ENCODE data around the gene KCNQ2.
A peak's percentile ranks its signal among the peaks of the same experiment; 100 is the strongest.

The KCNQ2 gene

GRCh38 chr20:63459070-63459380, 13.4 kb downstream of the KCNQ2 start:
- Histone ChIP-seq H2BK5ac (ENCODE audit: low read length) (no peak overlapping the region), H3K27me3 (ENCODE audit: insufficient read depth, low read length, poor library complexity) (no peaks in the 10 kb centered on the region), H2AK5ac (ENCODE audit: low read length) (no peak overlapping the region), H3K79me2 (ENCODE audit: control insufficient read depth, insufficient read depth, low read length) (peaks cover 6% of the 10 kb centered on the region), H3K36me3 (ENCODE audit: control insufficient read depth, insufficient read depth, low read length) (no peaks in the 10 kb centered on the region), H3K9ac (ENCODE audit: low read length) (no peak overlapping the region), H3K4ac (ENCODE audit: low read depth, low read length) (no peak overlapping the region), H3K18ac (ENCODE audit: low read length) (no peak overlapping the region), H3K56ac (ENCODE audit: low read length) (no peak overlapping the region), H3K79me1 (ENCODE audit: low read length) (peaks cover 13% of the 10 kb centered on the region), H3K4me2 (ENCODE audit: low read length) (no peak overlapping the region), H3K4me3 (ENCODE audit: low read length) (no peak overlapping the region), H3K4me1 (ENCODE audit: control insufficient read depth, low read depth, low read length) (peaks cover 9% of the 10 kb centered on the region), H4K8ac (ENCODE audit: low read depth, low read length) (no peak overlapping the region), H3K27ac (ENCODE audit: low read depth, low read length) (no peak overlapping the region), H2BK15ac (replicated peaks; ENCODE audit: low read depth) (no peak overlapping the region), H3K23ac (ENCODE audit: low read length) (no peak overlapping the region), H4K5ac (ENCODE audit: low read length) (no peak overlapping the region), H2BK120ac (ENCODE audit: low read depth, low read length) (no peak overlapping the region)
- DNase-seq: no peak
- WGBS (ENCODE audit: extremely low coverage, insufficient coverage, low lambda C conversion rate): no CpG with 5 or more reads among the region's 17 CpGs

- Histone ChIP-seq H3K4me2 (ENCODE audit: low read length) (no peak overlapping the region), H3K27me3 (ENCODE audit: insufficient read depth, low read length, poor library complexity) (no peaks in the 10 kb centered on the region), H3K9ac (ENCODE audit: low read length) (no peak overlapping the region), H2BK15ac (replicated peaks; ENCODE audit: low read depth) (no peak overlapping the region), H3K4me3 (ENCODE audit: low read length) (no peak overlapping the region), H3K4me1 (ENCODE audit: control insufficient read depth, low read depth, low read length) (peaks cover 9% of the 10 kb centered on the region), H3K18ac (ENCODE audit: low read length) (no peak overlapping the region), H3K36me3 (ENCODE audit: control insufficient read depth, insufficient read depth, low read length) (no peaks in the 10 kb centered on the region), H4K8ac (ENCODE audit: low read depth, low read length) (no peak overlapping the region), H4K5ac (ENCODE audit: low read length) (no peak overlapping the region), H2BK5ac (ENCODE audit: low read length) (no peak overlapping the region), H3K79me1 (ENCODE audit: low read length) (peaks cover 13% of the 10 kb centered on the region), H3K27ac (ENCODE audit: low read depth, low read length) (no peak overlapping the region), H3K56ac (ENCODE audit: low read length) (no peak overlapping the region), H2BK120ac (ENCODE audit: low read depth, low read length) (no peak overlapping the region), H3K79me2 (ENCODE audit: control insufficient read depth, insufficient read depth, low read length) (peaks cover 6% of the 10 kb centered on the region), H3K4ac (ENCODE audit: low read depth, low read length) (no peak overlapping the region), H3K23ac (ENCODE audit: low read length) (no peak overlapping the region), H2AK5ac (ENCODE audit: low read length) (no peak overlapping the region)
- WGBS (ENCODE audit: extremely low coverage, insufficient coverage, low lambda C conversion rate): no CpG with 5 or more reads among the region's 36 CpGs
- no peak for DNase-seq
Measured at GRCh38 chr20:63458170-63459069, 14.0 kb downstream of the KCNQ2 start.

GRCh38 chr20:63457737-63458136, 14.7 kb downstream of the KCNQ2 start:
- no peak overlapping the region for H3K4ac ChIP-seq (ENCODE audit: low read depth, low read length)
- no peak overlapping the region for H3K27ac ChIP-seq (ENCODE audit: low read depth, low read length)
- no peak overlapping the region for H3K23ac ChIP-seq (ENCODE audit: low read length)
- no peak overlapping the region for H4K5ac ChIP-seq (ENCODE audit: low read length)
- no peak overlapping the region for H3K9ac ChIP-seq (ENCODE audit: low read length)
- H3K18ac ChIP-seq (ENCODE audit: low read length): no peak overlapping the region
- no peak overlapping the region for H2BK15ac ChIP-seq (replicated peaks; ENCODE audit: low read depth)
- no peak overlapping the region for H3K4me3 ChIP-seq (ENCODE audit: low read length)
- H3K4me2 ChIP-seq (ENCODE audit: low read length): no peak overlapping the region
- no peak for DNase-seq
- H3K79me2 ChIP-seq (ENCODE audit: control insufficient read depth, insufficient read depth, low read length): peaks cover 6% of the 10 kb centered on the region
- no peaks in the 10 kb centered on the region for H3K36me3 ChIP-seq (ENCODE audit: control insufficient read depth, insufficient read depth, low read length)
- no peaks in the 10 kb centered on the region for H3K27me3 ChIP-seq (ENCODE audit: insufficient read depth, low read length, poor library complexity)
- no CpG with 5 or more reads among the region's 17 CpGs for WGBS (ENCODE audit: extremely low coverage, insufficient coverage, low lambda C conversion rate)
- no peak overlapping the region for H2BK5ac ChIP-seq (ENCODE audit: low read length)
- H3K56ac ChIP-seq (ENCODE audit: low read length): no peak overlapping the region
- H4K8ac ChIP-seq (ENCODE audit: low read depth, low read length): no peak overlapping the region
- no peak overlapping the region for H2AK5ac ChIP-seq (ENCODE audit: low read length)
- no peak overlapping the region for H2BK120ac ChIP-seq (ENCODE audit: low read depth, low read length)
- peaks cover 13% of the 10 kb centered on the region for H3K79me1 ChIP-seq (ENCODE audit: low read length)
- peaks cover 9% of the 10 kb centered on the region for H3K4me1 ChIP-seq (ENCODE audit: control insufficient read depth, low read depth, low read length)

GRCh38 chr20:63456429-63457284, 15.8 kb downstream of the KCNQ2 start:
- Histone ChIP-seq H3K27me3 (ENCODE audit: insufficient read depth, low read length, poor library complexity) (no peaks in the 10 kb centered on the region), H4K5ac (ENCODE audit: low read length) (no peak overlapping the region)
- WGBS (ENCODE audit: extremely low coverage, insufficient coverage, low lambda C conversion rate): no CpG with 5 or more reads among the region's 40 CpGs

GRCh38 chr20:63455568-63455859, 16.9 kb downstream of the KCNQ2 start:
- no peak overlapping the region for H3K4me2 ChIP-seq (ENCODE audit: low read length)
- peaks cover 4% of the 10 kb centered on the region for H3K79me2 ChIP-seq (ENCODE audit: control insufficient read depth, insufficient read depth, low read length)
- no peak overlapping the region for H3K27ac ChIP-seq (ENCODE audit: low read depth, low read length)
- H4K8ac ChIP-seq (ENCODE audit: low read depth, low read length): no peak overlapping the region
- no peak overlapping the region for H3K9ac ChIP-seq (ENCODE audit: low read length)
- H3K56ac ChIP-seq (ENCODE audit: low read length): peak overlapping the region; percentile 56
- H3K4ac ChIP-seq (ENCODE audit: low read depth, low read length): no peak overlapping the region
- peaks cover 9% of the 10 kb centered on the region for H3K4me1 ChIP-seq (ENCODE audit: control insufficient read depth, low read depth, low read length)
- no peak overlapping the region for H2BK120ac ChIP-seq (ENCODE audit: low read depth, low read length)
- H4K5ac ChIP-seq (ENCODE audit: low read length): no peak overlapping the region
- H3K18ac ChIP-seq (ENCODE audit: low read length): no peak overlapping the region
- peak overlapping the region; percentile 38 for H2AK5ac ChIP-seq (ENCODE audit: low read length)
- no peaks in the 10 kb centered on the region for H3K36me3 ChIP-seq (ENCODE audit: control insufficient read depth, insufficient read depth, low read length)
- peaks cover 13% of the 10 kb centered on the region for H3K79me1 ChIP-seq (ENCODE audit: low read length)
- DNase-seq: no peak
- no peak overlapping the region for H3K23ac ChIP-seq (ENCODE audit: low read length)
- WGBS (ENCODE audit: extremely low coverage, insufficient coverage, low lambda C conversion rate): no CpG with 5 or more reads among the region's 10 CpGs
- H2BK5ac ChIP-seq (ENCODE audit: low read length): no peak overlapping the region
- no peak overlapping the region for H2BK15ac ChIP-seq (replicated peaks; ENCODE audit: low read depth)
- no peak overlapping the region for H3K4me3 ChIP-seq (ENCODE audit: low read length)
- H3K27me3 ChIP-seq (ENCODE audit: insufficient read depth, low read length, poor library complexity): no peaks in the 10 kb centered on the region

More at GRCh38 chr20:63456429-63457284, 15.8 kb downstream of the KCNQ2 start:
- DNase-seq: no peak
- H3K4me1 ChIP-seq (ENCODE audit: control insufficient read depth, low read depth, low read length): peaks cover 9% of the 10 kb centered on the region
- no peak overlapping the region for H3K4ac ChIP-seq (ENCODE audit: low read depth, low read length)
- H3K4me2 ChIP-seq (ENCODE audit: low read length): no peak overlapping the region
- no peak overlapping the region for H3K23ac ChIP-seq (ENCODE audit: low read length)
- H3K56ac ChIP-seq (ENCODE audit: low read length): no peak overlapping the region
- H3K9ac ChIP-seq (ENCODE audit: low read length): no peak overlapping the region
- H2BK15ac ChIP-seq (replicated peaks; ENCODE audit: low read depth): no peak overlapping the region
- H3K4me3 ChIP-seq (ENCODE audit: low read length): no peak overlapping the region
- H2BK120ac ChIP-seq (ENCODE audit: low read depth, low read length): no peak overlapping the region
- peaks cover 4% of the 10 kb centered on the region for H3K79me2 ChIP-seq (ENCODE audit: control insufficient read depth, insufficient read depth, low read length)
- no peak overlapping the region for H3K18ac ChIP-seq (ENCODE audit: low read length)
- H3K27ac ChIP-seq (ENCODE audit: low read depth, low read length): no peak overlapping the region
- no peak overlapping the region for H2BK5ac ChIP-seq (ENCODE audit: low read length)
- H3K79me1 ChIP-seq (ENCODE audit: low read length): peaks cover 15% of the 10 kb centered on the region
- H2AK5ac ChIP-seq (ENCODE audit: low read length): no peak overlapping the region
- no peaks in the 10 kb centered on the region for H3K36me3 ChIP-seq (ENCODE audit: control insufficient read depth, insufficient read depth, low read length)
- no peak overlapping the region for H4K8ac ChIP-seq (ENCODE audit: low read depth, low read length)

Measured in mesendoderm (in vitro differentiated cells).